ENCODE results near the gene MFSD11.
"Not testable (repeated sequence)": the region's sequence is repeated elsewhere in the genome, so short reads cannot be mapped to it uniquely, and the experiment has no call there.

- TF ChIP-seq, protein P1, sequence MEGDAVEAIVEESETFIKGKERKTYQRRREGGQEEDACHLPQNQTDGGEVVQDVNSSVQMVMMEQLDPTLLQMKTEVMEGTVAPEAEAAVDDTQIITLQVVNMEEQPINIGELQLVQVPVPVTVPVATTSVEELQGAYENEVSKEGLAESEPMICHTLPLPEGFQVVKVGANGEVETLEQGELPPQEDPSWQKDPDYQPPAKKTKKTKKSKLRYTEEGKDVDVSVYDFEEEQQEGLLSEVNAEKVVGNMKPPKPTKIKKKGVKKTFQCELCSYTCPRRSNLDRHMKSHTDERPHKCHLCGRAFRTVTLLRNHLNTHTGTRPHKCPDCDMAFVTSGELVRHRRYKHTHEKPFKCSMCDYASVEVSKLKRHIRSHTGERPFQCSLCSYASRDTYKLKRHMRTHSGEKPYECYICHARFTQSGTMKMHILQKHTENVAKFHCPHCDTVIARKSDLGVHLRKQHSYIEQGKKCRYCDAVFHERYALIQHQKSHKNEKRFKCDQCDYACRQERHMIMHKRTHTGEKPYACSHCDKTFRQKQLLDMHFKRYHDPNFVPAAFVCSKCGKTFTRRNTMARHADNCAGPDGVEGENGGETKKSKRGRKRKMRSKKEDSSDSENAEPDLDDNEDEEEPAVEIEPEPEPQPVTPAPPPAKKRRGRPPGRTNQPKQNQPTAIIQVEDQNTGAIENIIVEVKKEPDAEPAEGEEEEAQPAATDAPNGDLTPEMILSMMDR (IDR thresholded peaks at IDR 0.05): not testable (repeated sequence)
- not testable (repeated sequence) for TF ChIP-seq REST (IDR thresholded peaks at IDR 0.05; ENCODE audit: insufficient read depth in 1 of 2, low read depth in 2 of 2, low read length in 1 of 2); TCF7L2 (IDR thresholded peaks at IDR 0.05; ENCODE audit: low read depth, low read length); SIN3A (IDR thresholded peaks at IDR 0.05; ENCODE audit: borderline replicate concordance, insufficient read depth, low read depth, low read length)
- TF ChIP-seq POLR2AphosphoS5 (IDR thresholded peaks at IDR 0.05; ENCODE audit: low read depth, low read length): peak; percentile 48
These were observed 5.9 kb upstream of the MFSD11 start for GRCh38 chr17:76731800-76732733.

All from Panc1 (cell line).